ENCODE data around the gene STS.

GRCh38 chrX:7127056-7127455 lies 20.5 kb upstream of the STS start:
- no peak for TF ChIP-seq REST (IDR thresholded peaks at IDR 0.05; ENCODE audit: low read depth)
- TF ChIP-seq NFIC (IDR thresholded peaks at IDR 0.05) = no peak
- no peak for TF ChIP-seq RAD21 (IDR thresholded peaks at IDR 0.05; ENCODE audit: low read depth)
- TF ChIP-seq ZBTB7A (IDR thresholded peaks at IDR 0.05; ENCODE audit: low read depth) = no peak
- TF ChIP-seq MAX (IDR thresholded peaks at IDR 0.05) = no peak
- no peak for TF ChIP-seq EP300 (IDR thresholded peaks at IDR 0.05; ENCODE audit: borderline replicate concordance)
- TF ChIP-seq TAF1 (IDR thresholded peaks at IDR 0.05; ENCODE audit: low read depth) = no peak
- no peak for TF ChIP-seq TEAD4 (IDR thresholded peaks at IDR 0.05)
- TF ChIP-seq YY1 (IDR thresholded peaks at IDR 0.05; ENCODE audit: low read depth) = no peak
- no peak for TF ChIP-seq FOXM1 (IDR thresholded peaks at IDR 0.05; ENCODE audit: borderline replicate concordance, low read depth)
- TF ChIP-seq CREB1 (IDR thresholded peaks at IDR 0.05; ENCODE audit: low read depth) = no peak
- no peak for TF ChIP-seq EGR1 (IDR thresholded peaks at IDR 0.05)
- TF ChIP-seq USF1 (IDR thresholded peaks at IDR 0.05) = no peak
- TF ChIP-seq CEBPB (IDR thresholded peaks at IDR 0.05) = no peak
